KMS-11 (cell line): Measurements from ENCODE around the gene PRPS1L1.
A peak's percentile ranks its signal among the peaks of the same experiment; 100 is the strongest.

Source experiments
- H2AFZ ChIP-seq: fragments of 200-600 bp; sonication (generic); 2 replicates; pipeline ENCODE4 v1.6.1; 2016; ENCODE audit warnings: antibody characterized with exemption, mixed run types, low read depth
- H3K27ac ChIP-seq: fragments of 200-600 bp; sonication (generic); 2 replicates; pipeline ENCODE4 v1.6.1; 2016; ENCODE audit warnings: mild to moderate bottlenecking, mixed run types
- H3K27me3 ChIP-seq: fragments of 200-600 bp; sonication (generic); 2 replicates; pipeline ENCODE4 v1.6.1; 2017; ENCODE audit warnings: mild to moderate bottlenecking, low read depth, mixed run types, moderate library complexity; ENCODE audit not compliant: insufficient read depth
- H3K36me3 ChIP-seq: fragments of 200-600 bp; sonication (generic); 2 replicates; pipeline ENCODE4 v1.6.1; 2017; ENCODE audit warnings: mild to moderate bottlenecking, mixed run types; ENCODE audit not compliant: insufficient read depth
- H3K4me1 ChIP-seq: fragments of 200-600 bp; sonication (generic); 2 replicates; pipeline ENCODE4 v1.6.1; 2016; ENCODE audit warnings: mild to moderate bottlenecking, low read depth, mixed run types; ENCODE audit not compliant: poor library complexity, severe bottlenecking
- H3K4me2 ChIP-seq: fragments of 200-600 bp; sonication (generic); 2 replicates; pipeline ENCODE4 v1.7.0; 2016; ENCODE audit warnings: mild to moderate bottlenecking, mixed run types
- H3K4me3 ChIP-seq: fragments of 200-600 bp; sonication (generic); IDR thresholded peaks from 2 replicates; pipeline ENCODE4 v1.6.1; 2017; ENCODE audit warnings: low read depth, low read length, mixed read lengths; ENCODE audit not compliant: insufficient read depth
- H3K79me2 ChIP-seq: fragments of 200-600 bp; sonication (generic); 2 replicates; pipeline ENCODE4 v1.6.1; 2016; ENCODE audit warnings: low read depth, mixed run types; ENCODE audit not compliant: insufficient read depth
- H3K9ac ChIP-seq: fragments of 200-600 bp; sonication (generic); 2 replicates; pipeline ENCODE4 v1.6.1; 2016; ENCODE audit warnings: mild to moderate bottlenecking, mixed run types
- H4K20me1 ChIP-seq: fragments of 200-600 bp; sonication (generic); 2 replicates; pipeline ENCODE4 v1.6.1; 2016; ENCODE audit warnings: mild to moderate bottlenecking, mixed run types; ENCODE audit not compliant: insufficient read depth
- CTCF ChIP-seq: fragments of 200-600 bp; sonication (generic); conservative IDR thresholded peaks from 2 replicates; pipeline ENCODE4 v1.6.1; 2017; ENCODE audit warnings: low read depth, mild to moderate bottlenecking, antibody characterized with exemption, low read length, moderate library complexity, mixed read lengths

Gene PRPS1L1

GRCh38 chr7:18063149-18063901, 35.7 kb upstream of the PRPS1L1 start:
- no peaks in the 10 kb centered on the region for H3K79me2 ChIP-seq
- peaks cover 50% of the 10 kb centered on the region for H3K4me1 ChIP-seq
- H3K36me3 ChIP-seq = no peaks in the 10 kb centered on the region
- H3K9ac ChIP-seq = peak overlapping the region; percentile 12; the same call in 1 of the 2 replicates
- no peaks in the 10 kb centered on the region for H3K27me3 ChIP-seq
- no peaks in the 10 kb centered on the region for H4K20me1 ChIP-seq
- no peak overlapping the region for H3K4me3 ChIP-seq
- peak overlapping the region; percentile 82 for H3K4me2 ChIP-seq
- no peak for TF ChIP-seq CTCF
- peak overlapping the region; percentile 58 for H3K27ac ChIP-seq
- H2AFZ ChIP-seq = peak overlapping the region; percentile 80

GRCh38 chr7:18059171-18059570, 31.5 kb upstream of the PRPS1L1 start:
- no peaks in the 10 kb centered on the region for H4K20me1 ChIP-seq
- H3K4me2 ChIP-seq = no peak overlapping the region
- H3K36me3 ChIP-seq = no peaks in the 10 kb centered on the region

GRCh38 chr7:18053941-18054340, 26.3 kb upstream of the PRPS1L1 start:
- Histone ChIP-seq H4K20me1 (no peaks in the 10 kb centered on the region), H2AFZ (no peak overlapping the region), H3K36me3 (no peaks in the 10 kb centered on the region), H3K9ac (no peak overlapping the region), H3K4me1 (no peaks in the 10 kb centered on the region), H3K4me3 (no peak overlapping the region), H3K4me2 (no peak overlapping the region), H3K79me2 (no peaks in the 10 kb centered on the region), H3K27me3 (no peaks in the 10 kb centered on the region), H3K27ac (no peak overlapping the region)
- no peak for TF ChIP-seq CTCF

More at GRCh38 chr7:18059171-18059570, 31.5 kb upstream of the PRPS1L1 start:
- Histone ChIP-seq H3K27me3 (no peaks in the 10 kb centered on the region), H3K9ac (no peak overlapping the region), H3K4me3 (no peak overlapping the region), H3K79me2 (no peaks in the 10 kb centered on the region), H2AFZ (no peak overlapping the region), H3K27ac (no peak overlapping the region), H3K4me1 (peaks cover 19% of the 10 kb centered on the region)
- no peak for TF ChIP-seq CTCF

- no peak overlapping the region for H3K4me3 ChIP-seq
- no peak for TF ChIP-seq CTCF
- H3K4me2 ChIP-seq = no peak overlapping the region
Measured at GRCh38 chr7:18053177-18053928, 25.7 kb upstream of the PRPS1L1 start.

More at GRCh38 chr7:18053177-18053928, 25.7 kb upstream of the PRPS1L1 start:
- Histone ChIP-seq H3K4me1 (no peaks in the 10 kb centered on the region), H3K9ac (no peak overlapping the region), H3K36me3 (no peaks in the 10 kb centered on the region), H3K27me3 (no peaks in the 10 kb centered on the region), H2AFZ (no peak overlapping the region), H4K20me1 (no peaks in the 10 kb centered on the region), H3K79me2 (no peaks in the 10 kb centered on the region), H3K27ac (no peak overlapping the region)
